T-helper 1 cell treated with Interleukin-12 subunit alpha and Interleukin-12 subunit beta and Interleukin-4 antibody, amounts not matched to agents 30 μg/mL and 1 μg/mL, for 36 hours (primary cell): ENCODE results near the gene FAM98A.

Experiments used
- H3K27ac Mint-ChIP-seq: one replicate; pipeline ENCODE4 v1.8.0; 2021; ENCODE audit warnings: mild to moderate bottlenecking, mixed read lengths
- H3K27me3 Mint-ChIP-seq: one replicate; pipeline ENCODE4 v1.8.0; 2021; ENCODE audit warnings: low read depth, mixed read lengths
- H3K36me3 Mint-ChIP-seq: one replicate; pipeline ENCODE4 v1.8.0; 2021; ENCODE audit warnings: low read depth, mixed read lengths
- H3K4me1 Mint-ChIP-seq: one replicate; pipeline ENCODE4 v1.8.0; 2021; ENCODE audit warnings: low read depth, mixed read lengths
- H3K4me3 Mint-ChIP-seq: one replicate; pipeline ENCODE4 v1.8.0; 2021; ENCODE audit warnings: mild to moderate bottlenecking, moderate library complexity, mixed read lengths
- H3K9me3 Mint-ChIP-seq: one replicate; pipeline ENCODE4 v1.8.0; 2021; ENCODE audit warnings: mixed read lengths

The FAM98A gene

DNA sequence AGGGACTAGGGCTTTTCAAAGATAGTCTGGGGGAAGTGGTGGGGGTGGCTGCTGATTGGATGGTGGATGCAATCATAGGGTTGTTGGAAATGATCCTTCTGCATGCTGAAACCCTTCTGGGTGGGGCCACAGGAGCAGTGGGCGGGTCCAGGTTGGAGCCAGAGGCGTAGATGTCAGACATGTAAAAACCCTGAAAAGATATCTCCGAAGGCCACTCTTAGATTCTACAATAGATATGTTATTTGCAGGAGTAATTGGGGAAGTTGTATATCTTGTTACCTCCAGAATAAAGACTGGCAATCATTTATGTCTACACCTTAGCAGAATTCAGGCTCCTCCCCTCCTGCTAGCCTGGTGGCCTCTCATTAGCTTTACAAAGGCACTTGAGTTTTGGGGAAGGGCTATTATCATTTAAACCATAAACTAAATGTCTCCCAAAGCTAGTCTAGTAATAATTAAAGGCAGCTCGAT, 8.2 kb upstream of the FAM98A start:
- Mint-ChIP-seq H3K27ac (no peak overlapping the region), H3K4me3 (no peak overlapping the region)

DNA sequence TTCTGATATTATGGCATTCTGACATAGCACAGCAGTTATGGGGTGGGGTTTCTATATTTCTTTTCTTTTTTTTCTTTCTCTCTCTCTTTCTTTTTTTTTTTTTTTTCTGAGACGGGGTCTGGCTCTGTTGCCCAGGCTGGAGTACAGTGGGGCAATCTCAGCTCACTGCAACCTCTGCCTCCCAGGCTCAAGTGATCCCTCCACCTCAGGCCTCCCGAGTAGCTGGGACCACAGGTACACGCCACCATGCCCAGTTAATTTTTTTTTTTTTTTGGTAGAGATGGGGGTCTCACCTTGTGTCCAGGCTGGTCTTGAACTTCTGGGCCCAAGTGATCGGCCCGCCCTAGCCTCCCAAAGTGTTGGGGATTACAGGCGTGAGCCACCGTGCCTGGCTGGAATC, 7.5 kb upstream of the FAM98A start:
- Mint-ChIP-seq H3K36me3 (no peaks in the 10 kb centered on the region), H3K4me3 (no peak overlapping the region), H3K9me3 (peaks cover 5% of the 10 kb centered on the region), H3K27ac (no peak overlapping the region), H3K4me1 (no peaks in the 10 kb centered on the region), H3K27me3 (no peaks in the 10 kb centered on the region)

More for the DNA sequence above, 8.2 kb upstream of the FAM98A start:
- H3K9me3 Mint-ChIP-seq: peaks cover 5% of the 10 kb centered on the region
- H3K27me3 Mint-ChIP-seq: no peaks in the 10 kb centered on the region
- no peaks in the 10 kb centered on the region for H3K4me1 Mint-ChIP-seq
- no peaks in the 10 kb centered on the region for H3K36me3 Mint-ChIP-seq

DNA sequence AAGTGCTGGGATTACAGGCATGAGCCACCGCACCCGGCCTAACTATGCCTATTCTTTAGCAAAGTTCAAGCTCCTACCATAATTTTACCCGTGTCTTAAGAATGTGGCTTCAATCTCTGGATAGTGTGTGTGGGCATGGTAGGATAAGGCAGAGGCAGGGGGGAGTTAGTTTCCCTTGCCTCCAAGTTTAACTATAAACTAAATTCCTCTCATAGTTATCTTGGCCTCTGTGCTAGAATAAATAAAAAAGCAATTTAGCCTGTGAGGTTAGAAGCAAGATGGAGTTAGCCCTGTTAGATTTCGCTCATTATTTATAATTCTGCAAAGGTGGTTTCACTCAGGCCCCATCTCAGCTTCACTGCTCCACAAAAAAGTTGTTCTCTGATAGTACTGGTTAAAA, 7.0 kb upstream of the FAM98A start:
- H3K4me3 Mint-ChIP-seq: no peak overlapping the region
- no peaks in the 10 kb centered on the region for H3K36me3 Mint-ChIP-seq
- no peaks in the 10 kb centered on the region for H3K4me1 Mint-ChIP-seq
- H3K9me3 Mint-ChIP-seq: peaks cover under 1% of the 10 kb centered on the region
- no peak overlapping the region for H3K27ac Mint-ChIP-seq
- no peaks in the 10 kb centered on the region for H3K27me3 Mint-ChIP-seq

DNA sequence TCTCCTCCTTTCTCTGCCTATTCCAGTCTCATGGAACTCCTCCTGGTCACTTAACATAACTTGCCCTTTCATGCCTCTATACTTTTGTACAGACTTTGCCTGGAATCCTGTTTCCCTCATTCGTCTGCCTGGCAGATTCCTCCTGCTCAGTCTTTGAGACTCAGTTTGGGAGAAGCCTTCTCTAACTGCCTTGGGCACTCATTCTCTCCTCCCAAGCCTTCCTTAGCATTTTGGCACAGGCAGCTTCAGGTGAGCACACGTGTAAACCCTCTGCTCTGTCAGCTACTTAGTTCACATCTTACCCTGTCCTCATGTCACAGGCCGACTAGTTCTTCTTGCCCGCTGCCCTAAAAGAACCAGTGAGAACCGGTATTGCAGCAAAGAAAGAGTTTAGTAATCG, 6.0 kb upstream of the FAM98A start:
- Mint-ChIP-seq H3K9me3 (no peaks in the 10 kb centered on the region), H3K27ac (no peak overlapping the region), H3K4me3 (no peak overlapping the region), H3K27me3 (no peaks in the 10 kb centered on the region), H3K36me3 (no peaks in the 10 kb centered on the region), H3K4me1 (peaks cover under 1% of the 10 kb centered on the region)

DNA sequence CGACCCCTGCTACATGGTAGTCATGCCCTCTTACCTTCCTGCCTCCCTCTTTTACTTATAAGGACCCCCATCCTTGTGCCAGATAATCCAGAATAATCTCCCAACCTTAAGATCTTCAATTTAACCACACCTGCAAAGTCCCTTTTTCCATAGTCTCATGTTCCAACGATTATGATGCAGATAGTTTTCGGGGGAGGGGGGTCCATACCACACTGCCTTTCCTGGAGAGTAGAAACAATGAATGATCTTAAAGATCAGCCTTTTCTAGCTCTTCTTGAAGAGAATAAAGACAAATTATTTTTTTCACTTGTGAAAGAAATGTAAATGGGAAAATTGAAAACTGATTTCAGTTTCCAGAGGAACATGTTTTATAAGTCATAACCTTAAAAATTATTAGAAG, 4.3 kb upstream of the FAM98A start:
- H3K27ac Mint-ChIP-seq: no peak overlapping the region
- no peaks in the 10 kb centered on the region for H3K9me3 Mint-ChIP-seq
- no peak overlapping the region for H3K4me3 Mint-ChIP-seq

DNA sequence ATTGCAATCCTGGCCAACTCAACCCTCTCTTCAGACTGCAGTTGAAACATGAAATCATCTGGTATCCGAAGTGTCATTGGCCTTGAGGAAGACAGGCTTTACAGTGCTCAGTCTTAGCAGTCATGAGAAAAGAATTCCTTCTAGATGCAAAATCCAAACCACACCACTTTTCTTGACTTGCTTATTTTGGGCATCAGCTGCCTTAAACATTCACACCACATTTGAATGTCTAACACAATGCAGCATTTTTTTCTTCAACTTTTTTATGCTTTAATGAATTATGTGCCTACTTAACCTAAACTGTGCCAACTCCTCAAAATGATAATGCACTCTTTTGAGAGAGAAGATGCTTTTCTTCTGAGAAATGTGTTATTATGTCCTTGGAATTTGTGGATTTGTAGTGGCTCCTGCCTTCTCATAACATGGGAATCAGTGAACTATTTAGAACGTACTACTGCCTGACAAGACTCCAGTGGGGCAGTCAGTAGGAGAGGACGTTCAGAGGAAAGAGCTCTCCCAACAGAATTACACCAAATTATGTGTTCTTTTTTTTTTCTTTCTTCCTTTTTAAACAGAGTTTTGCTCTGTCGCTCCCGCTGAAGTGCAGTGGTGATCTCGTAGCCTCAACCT, 3.2 kb upstream of the FAM98A start:
- H3K9me3 Mint-ChIP-seq: no peaks in the 10 kb centered on the region
- H3K4me1 Mint-ChIP-seq: peaks cover 16% of the 10 kb centered on the region
- no peak overlapping the region for H3K4me3 Mint-ChIP-seq
- no peak overlapping the region for H3K27ac Mint-ChIP-seq
- no peaks in the 10 kb centered on the region for H3K27me3 Mint-ChIP-seq
- peaks cover 2% of the 10 kb centered on the region for H3K36me3 Mint-ChIP-seq

More for the DNA sequence above, 4.3 kb upstream of the FAM98A start:
- H3K36me3 Mint-ChIP-seq: peaks cover 2% of the 10 kb centered on the region
- H3K4me1 Mint-ChIP-seq: peaks cover 11% of the 10 kb centered on the region
- no peaks in the 10 kb centered on the region for H3K27me3 Mint-ChIP-seq

DNA sequence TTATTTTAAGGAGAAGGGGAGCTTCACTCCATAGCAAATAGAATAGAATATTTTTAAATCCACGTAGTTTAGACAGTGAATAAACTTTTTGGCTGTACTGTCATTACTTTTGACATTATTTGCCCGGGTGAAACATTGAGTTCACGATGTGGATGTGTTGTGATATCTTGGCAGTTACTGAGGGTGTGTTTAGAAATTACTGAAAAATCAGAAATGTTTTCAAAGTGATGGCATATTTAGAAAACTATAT, 769 bp upstream of the FAM98A start:
- H3K36me3 Mint-ChIP-seq: peaks cover 4% of the 10 kb centered on the region
- peaks cover 24% of the 10 kb centered on the region for H3K4me1 Mint-ChIP-seq
- no peaks in the 10 kb centered on the region for H3K27me3 Mint-ChIP-seq
- H3K9me3 Mint-ChIP-seq: no peaks in the 10 kb centered on the region
- H3K27ac Mint-ChIP-seq: peak overlapping the region; percentile 92
- peak overlapping the region; percentile 100 for H3K4me3 Mint-ChIP-seq

DNA sequence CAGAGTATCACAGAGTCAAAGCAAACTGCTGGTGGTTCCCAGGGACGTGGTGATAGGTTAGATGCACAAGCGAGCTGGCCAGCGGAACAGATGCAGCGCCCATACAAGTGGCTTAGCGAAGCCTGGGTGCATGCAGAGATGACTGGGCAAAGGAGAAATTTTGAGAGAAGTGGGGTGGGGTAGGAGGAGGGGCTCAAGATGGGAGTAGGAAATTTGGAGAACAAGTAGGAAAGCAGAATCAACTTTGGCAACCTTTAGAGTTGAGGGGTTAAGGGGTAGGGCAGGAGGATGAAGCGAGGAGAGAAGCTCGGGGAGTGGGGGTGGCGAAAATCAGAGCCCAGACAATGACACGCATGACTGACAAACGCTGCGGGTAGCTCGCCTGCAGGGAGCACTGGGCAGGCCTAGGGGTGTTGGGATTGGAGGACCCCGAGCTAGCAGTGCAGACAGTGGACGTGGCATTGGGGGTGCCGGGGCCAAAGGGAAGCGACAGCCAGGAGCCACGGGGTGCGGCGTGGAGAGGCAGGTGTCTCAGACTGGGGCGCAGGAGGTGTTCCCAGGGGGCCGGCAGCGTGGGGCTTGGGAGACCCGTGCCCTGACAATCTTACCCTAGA, 431 bp downstream of the FAM98A start:
- Mint-ChIP-seq H3K4me1 (peaks cover 31% of the 10 kb centered on the region), H3K27me3 (no peaks in the 10 kb centered on the region), H3K36me3 (peaks cover 10% of the 10 kb centered on the region), H3K9me3 (no peaks in the 10 kb centered on the region), H3K27ac (peak overlapping the region; percentile 92), H3K4me3 (peak overlapping the region; percentile 100)

DNA sequence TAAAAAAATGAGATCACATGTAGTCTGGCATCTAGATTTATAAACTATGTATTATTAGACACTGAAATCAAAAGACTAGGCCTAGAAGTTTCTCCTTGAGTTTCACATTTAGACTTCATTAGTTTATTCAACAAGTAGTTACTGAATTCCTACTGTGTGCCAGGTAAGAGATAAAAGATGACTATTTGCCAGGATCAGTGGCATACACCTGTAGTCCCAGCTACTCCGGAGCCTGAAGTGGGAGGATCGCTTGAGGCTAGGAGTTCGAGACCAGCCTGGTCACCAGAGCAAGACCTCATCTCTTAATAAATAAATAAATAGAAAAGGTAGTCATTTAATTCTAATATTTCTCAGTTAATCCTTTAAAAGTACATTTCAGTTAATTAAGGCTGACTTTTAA, 2.1 kb downstream of the FAM98A start:
- H3K36me3 Mint-ChIP-seq: peaks cover 18% of the 10 kb centered on the region
- no peaks in the 10 kb centered on the region for H3K9me3 Mint-ChIP-seq
- H3K4me1 Mint-ChIP-seq: peaks cover 38% of the 10 kb centered on the region
- H3K4me3 Mint-ChIP-seq: no peak overlapping the region
- H3K27me3 Mint-ChIP-seq: no peaks in the 10 kb centered on the region
- no peak overlapping the region for H3K27ac Mint-ChIP-seq

DNA sequence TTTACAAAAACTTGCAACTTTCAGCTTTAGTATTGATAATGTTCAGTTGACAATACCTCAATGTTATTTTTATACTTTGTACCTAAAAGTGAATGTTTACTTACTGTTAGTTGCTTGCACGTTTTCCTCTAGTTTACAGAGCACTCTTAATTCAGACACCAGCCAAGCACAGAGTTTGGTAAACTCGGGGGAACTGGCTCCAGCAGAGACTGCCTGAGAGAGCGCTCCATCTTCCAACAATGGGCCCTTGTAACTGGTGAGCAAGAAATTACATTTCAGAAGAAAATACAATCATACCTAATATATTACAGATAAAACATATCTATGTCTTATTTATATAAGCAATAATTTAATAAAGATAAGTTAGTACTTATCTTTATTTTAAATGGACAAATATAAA, 3.7 kb downstream of the FAM98A start:
- H3K4me3 Mint-ChIP-seq: no peak overlapping the region
- no peaks in the 10 kb centered on the region for H3K9me3 Mint-ChIP-seq
- H3K4me1 Mint-ChIP-seq: peaks cover 38% of the 10 kb centered on the region
- no peaks in the 10 kb centered on the region for H3K27me3 Mint-ChIP-seq
- no peak overlapping the region for H3K27ac Mint-ChIP-seq
- peaks cover 21% of the 10 kb centered on the region for H3K36me3 Mint-ChIP-seq

DNA sequence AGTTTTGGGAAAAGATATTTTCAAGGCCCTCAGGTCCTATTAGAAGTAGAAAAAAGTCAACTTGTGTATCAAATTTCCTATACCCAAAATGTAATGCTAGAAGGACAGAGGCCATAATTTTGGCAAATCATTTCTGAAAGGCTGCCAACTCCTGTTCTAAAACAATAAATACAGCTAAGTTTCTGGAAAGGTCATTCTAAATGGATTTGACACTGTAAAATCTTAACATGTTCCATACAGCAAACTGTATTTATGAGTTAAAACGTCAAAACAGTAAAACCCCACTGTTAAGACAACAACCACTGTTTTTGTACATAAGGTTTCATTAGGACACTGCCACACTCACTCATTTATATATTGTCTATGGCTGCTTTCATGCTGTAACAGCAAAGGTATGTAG, 9.7 kb downstream of the FAM98A start:
- Mint-ChIP-seq H3K27me3 (no peaks in the 10 kb centered on the region), H3K27ac (no peak overlapping the region), H3K9me3 (no peaks in the 10 kb centered on the region), H3K4me3 (no peak overlapping the region), H3K36me3 (peaks cover 34% of the 10 kb centered on the region), H3K4me1 (peaks cover 11% of the 10 kb centered on the region)

DNA sequence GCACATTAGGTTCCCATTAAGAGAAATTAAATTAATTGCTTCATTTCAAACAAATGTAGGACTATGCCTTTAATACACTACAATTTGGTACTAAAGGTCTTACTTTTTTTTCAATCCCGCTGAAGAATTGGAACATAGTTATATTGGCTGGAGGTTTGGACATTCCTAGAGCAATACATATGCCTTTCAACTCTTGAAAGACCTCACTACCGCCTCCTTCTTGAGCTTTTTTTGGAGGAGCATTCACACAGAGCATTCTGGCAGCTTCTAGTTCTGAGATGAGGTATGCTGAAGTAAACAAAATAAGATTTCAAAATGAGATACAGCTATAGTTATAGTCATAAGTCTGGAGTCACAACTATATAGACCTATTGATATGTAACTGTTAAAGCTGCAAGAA, 10.9 kb downstream of the FAM98A start:
- H3K27ac Mint-ChIP-seq: no peak overlapping the region
- peaks cover 5% of the 10 kb centered on the region for H3K4me1 Mint-ChIP-seq
- peaks cover 31% of the 10 kb centered on the region for H3K36me3 Mint-ChIP-seq
- no peak overlapping the region for H3K4me3 Mint-ChIP-seq
- H3K9me3 Mint-ChIP-seq: no peaks in the 10 kb centered on the region
- H3K27me3 Mint-ChIP-seq: no peaks in the 10 kb centered on the region

DNA sequence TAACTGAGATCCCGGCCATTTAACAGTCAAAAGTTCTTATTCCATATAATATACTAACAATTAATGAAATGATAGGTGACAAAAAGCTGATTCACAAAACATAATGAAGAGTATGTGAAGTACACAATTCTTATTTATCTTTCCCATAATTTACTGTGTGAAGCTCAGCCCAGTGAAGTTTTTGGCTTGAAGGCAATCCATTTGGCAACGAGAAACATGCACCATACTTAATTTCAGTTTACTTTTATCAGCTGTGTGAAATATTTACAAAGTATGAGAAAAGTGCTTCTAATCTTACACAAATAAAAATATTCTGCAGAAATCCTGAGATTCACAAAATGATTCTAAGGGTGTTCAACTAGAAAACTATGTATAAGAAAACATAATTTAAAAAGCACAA, 12.3 kb downstream of the FAM98A start:
- Mint-ChIP-seq H3K27me3 (no peaks in the 10 kb centered on the region), H3K9me3 (no peaks in the 10 kb centered on the region), H3K4me1 (peaks cover 7% of the 10 kb centered on the region), H3K27ac (no peak overlapping the region), H3K4me3 (no peak overlapping the region), H3K36me3 (peaks cover 26% of the 10 kb centered on the region)

DNA sequence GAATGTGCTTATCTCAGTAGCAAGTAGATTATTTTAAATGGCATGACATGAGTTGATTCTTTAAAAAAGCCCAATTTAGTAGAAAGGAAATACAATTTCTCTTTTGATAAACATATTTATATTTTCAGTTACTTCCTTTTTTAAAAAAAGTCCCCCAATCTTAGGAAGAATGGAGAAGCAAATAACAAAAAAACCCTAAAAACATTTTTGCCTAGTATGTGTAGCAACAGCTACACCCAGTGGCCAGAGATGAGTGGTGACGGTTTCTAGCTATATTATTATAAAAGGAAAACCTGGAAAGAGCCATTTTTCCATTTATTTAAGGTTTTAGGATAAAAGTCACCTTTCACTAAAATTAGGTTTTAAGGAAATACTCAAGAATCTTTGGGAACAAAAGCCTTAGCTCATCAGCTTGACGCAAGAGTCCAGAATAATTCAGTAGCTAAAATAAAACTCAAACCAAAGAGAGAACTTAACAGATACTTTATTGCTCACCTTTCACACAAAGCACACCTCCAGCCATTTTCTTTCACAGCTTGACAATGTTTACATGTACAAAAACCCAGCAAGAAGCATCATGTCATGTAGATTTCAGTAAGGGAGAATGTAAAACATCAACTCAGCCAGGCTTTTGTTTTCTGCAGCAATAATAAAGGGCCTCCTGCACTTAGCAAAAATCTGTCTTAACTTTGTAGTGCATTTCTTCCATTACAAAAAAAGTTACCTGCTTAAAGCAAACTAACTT, 15.7 kb downstream of the FAM98A start:
- H3K27me3 Mint-ChIP-seq: no peaks in the 10 kb centered on the region
- no peaks in the 10 kb centered on the region for H3K9me3 Mint-ChIP-seq
- peaks cover 18% of the 10 kb centered on the region for H3K36me3 Mint-ChIP-seq
- no peak overlapping the region for H3K27ac Mint-ChIP-seq
- H3K4me1 Mint-ChIP-seq: peaks cover 14% of the 10 kb centered on the region
- no peak overlapping the region for H3K4me3 Mint-ChIP-seq

DNA sequence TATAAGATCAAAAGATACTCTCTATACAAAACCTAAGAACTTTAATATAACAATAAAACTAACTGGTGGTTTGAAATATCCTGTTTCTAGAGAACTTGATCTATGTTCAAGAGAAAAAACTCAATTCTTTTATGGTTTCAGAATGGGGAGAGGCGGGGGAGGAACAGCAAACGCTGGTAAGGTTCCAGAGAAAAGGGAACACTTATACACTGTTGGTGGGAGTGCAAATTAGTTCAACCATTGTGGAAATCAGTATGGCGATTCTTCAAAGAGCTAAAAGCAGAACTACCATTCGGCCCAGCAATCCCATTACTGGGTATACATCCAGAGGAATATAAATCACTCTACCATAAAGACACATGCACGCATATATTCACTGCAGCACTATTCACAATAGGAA, 17.2 kb downstream of the FAM98A start:
- H3K4me1 Mint-ChIP-seq: peaks cover 14% of the 10 kb centered on the region
- peak overlapping the region; percentile 27 for H3K27ac Mint-ChIP-seq
- no peaks in the 10 kb centered on the region for H3K9me3 Mint-ChIP-seq
- H3K4me3 Mint-ChIP-seq: no peak overlapping the region
- H3K27me3 Mint-ChIP-seq: no peaks in the 10 kb centered on the region
- H3K36me3 Mint-ChIP-seq: peaks cover 11% of the 10 kb centered on the region
